HCT116 (cell line): ENCODE measurements around the gene DLEC1.

Experiments
- CEBPB ChIP-seq: IDR thresholded peaks from 2 replicates; pipeline ENCODE4 v1.6.1; 2012; ENCODE audit warnings: low read depth
- EGR1 ChIP-seq: IDR thresholded peaks from 2 replicates; pipeline ENCODE4 v1.6.1; 2012; ENCODE audit warnings: low read depth
- ELF1 ChIP-seq: IDR thresholded peaks from 2 replicates; pipeline ENCODE4 v1.6.1; 2012; ENCODE audit warnings: low read depth, borderline replicate concordance
- EZH2 ChIP-seq: fragments of 200-600 bp; sonication (generic); IDR thresholded peaks from 2 replicates; pipeline ENCODE4 v1.6.1; 2017; ENCODE audit warnings: antibody characterized with exemption, mixed run types
- EZH2phosphoT487 ChIP-seq: fragments of 200-600 bp; IDR thresholded peaks from 2 replicates; pipeline ENCODE4 v1.6.1; 2018; ENCODE audit warnings: antibody characterized with exemption, borderline replicate concordance
- FOSL1 ChIP-seq: IDR thresholded peaks from 2 replicates; pipeline ENCODE4 v1.6.1; 2012; ENCODE audit warnings: low read depth
- POLR2A ChIP-seq: IDR thresholded peaks from 2 replicates; pipeline ENCODE4 v1.7.0; 2011; ENCODE audit warnings: borderline replicate concordance; ENCODE audit not compliant: insufficient read depth, insufficient read length; ENCODE audit errors: extremely low read depth
- POLR2AphosphoS5 ChIP-seq: IDR thresholded peaks from 2 replicates; pipeline ENCODE4 v1.6.1; 2011; ENCODE audit warnings: mild to moderate bottlenecking, low read depth, low read length, moderate library complexity
- SP1 ChIP-seq: IDR thresholded peaks from 2 replicates; pipeline ENCODE4 v1.6.1; 2012; ENCODE audit warnings: low read depth
- TCF7L2 ChIP-seq: IDR thresholded peaks from 2 replicates; pipeline ENCODE4 v1.7.0; 2011; ENCODE audit warnings: borderline replicate concordance, inconsistent platforms; ENCODE audit not compliant: insufficient read depth, insufficient read length; ENCODE audit errors: extremely low read depth
- ZFX ChIP-seq: fragments of 450-650 bp; IDR thresholded peaks from 2 replicates; pipeline ENCODE4 v1.6.1; 2017
- TF ChIP-seq, protein P1 (sequence below), 3 experiments: fragments of 200-600 bp in 1 of 3; sonication (generic) in 1 of 3; IDR thresholded peaks in 2 of 3; conservative IDR thresholded peaks in 1 of 3; 2 replicates each; pipeline ENCODE4 v1.5.1; 2012 to 2017; ENCODE audit warnings: low read depth in 2 of 3, low read length in 2 of 3, antibody characterized with exemption in 1 of 3, borderline replicate concordance in 1 of 3, control low read depth in 1 of 3, mild to moderate bottlenecking in 1 of 3, mixed read lengths in 1 of 3, mixed run types in 1 of 3, moderate library complexity in 1 of 3; ENCODE audit not compliant: insufficient read depth in 1 of 3
- TF ChIP-seq, protein P2 (sequence below): IDR thresholded peaks from 2 replicates; pipeline ENCODE4 v1.6.1; 2012; ENCODE audit warnings: low read depth
- TF ChIP-seq, protein P3 (sequence below): IDR thresholded peaks from 2 replicates; pipeline ENCODE4 v1.6.1; 2012

DNA sequence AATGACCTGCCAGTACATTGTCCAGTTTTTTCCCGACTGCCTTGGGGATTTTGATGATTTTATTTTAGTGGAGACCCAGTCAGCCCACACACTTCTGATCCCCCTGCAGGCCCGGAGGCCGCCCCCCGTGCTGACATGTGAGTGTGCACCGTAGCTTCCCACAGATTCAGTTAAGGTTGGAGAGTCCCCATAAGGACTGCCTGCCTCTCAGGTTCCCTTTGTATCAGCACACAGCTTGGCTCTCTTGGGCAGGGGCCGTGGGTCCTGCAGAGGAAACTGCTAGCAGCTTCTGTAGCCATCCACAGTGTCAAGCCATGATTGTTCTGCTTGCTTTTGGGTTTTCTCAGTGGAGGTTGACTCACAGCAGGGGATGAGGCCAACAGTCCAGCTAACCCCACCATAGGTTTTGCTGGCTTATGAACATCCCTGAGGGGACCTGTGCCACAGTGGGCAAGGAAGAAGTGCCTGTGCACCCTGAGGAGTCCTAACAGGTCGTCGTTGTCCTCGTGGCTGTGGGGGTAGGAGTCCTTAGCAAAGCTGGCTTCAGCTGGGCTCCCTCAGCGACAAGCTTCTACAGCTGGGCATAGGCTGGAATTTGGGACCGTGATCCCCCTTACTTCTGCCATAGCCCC lies 46.4 kb downstream of the DLEC1 start:
- TF ChIP-seq EZH2, result no peak
- TF ChIP-seq POLR2A, result no peak
- TF ChIP-seq, protein P1, sequence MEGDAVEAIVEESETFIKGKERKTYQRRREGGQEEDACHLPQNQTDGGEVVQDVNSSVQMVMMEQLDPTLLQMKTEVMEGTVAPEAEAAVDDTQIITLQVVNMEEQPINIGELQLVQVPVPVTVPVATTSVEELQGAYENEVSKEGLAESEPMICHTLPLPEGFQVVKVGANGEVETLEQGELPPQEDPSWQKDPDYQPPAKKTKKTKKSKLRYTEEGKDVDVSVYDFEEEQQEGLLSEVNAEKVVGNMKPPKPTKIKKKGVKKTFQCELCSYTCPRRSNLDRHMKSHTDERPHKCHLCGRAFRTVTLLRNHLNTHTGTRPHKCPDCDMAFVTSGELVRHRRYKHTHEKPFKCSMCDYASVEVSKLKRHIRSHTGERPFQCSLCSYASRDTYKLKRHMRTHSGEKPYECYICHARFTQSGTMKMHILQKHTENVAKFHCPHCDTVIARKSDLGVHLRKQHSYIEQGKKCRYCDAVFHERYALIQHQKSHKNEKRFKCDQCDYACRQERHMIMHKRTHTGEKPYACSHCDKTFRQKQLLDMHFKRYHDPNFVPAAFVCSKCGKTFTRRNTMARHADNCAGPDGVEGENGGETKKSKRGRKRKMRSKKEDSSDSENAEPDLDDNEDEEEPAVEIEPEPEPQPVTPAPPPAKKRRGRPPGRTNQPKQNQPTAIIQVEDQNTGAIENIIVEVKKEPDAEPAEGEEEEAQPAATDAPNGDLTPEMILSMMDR (IDR thresholded peaks at IDR 0.05 in 2 of 3, conservative IDR thresholded peaks at IDR 0.05 in 1 of 3; ENCODE audit: borderline replicate concordance in 1 of 3, insufficient read depth in 1 of 3, low read depth in 2 of 3, low read length in 2 of 3), result no peak
- TF ChIP-seq TCF7L2, result no peak
- TF ChIP-seq, protein P2, sequence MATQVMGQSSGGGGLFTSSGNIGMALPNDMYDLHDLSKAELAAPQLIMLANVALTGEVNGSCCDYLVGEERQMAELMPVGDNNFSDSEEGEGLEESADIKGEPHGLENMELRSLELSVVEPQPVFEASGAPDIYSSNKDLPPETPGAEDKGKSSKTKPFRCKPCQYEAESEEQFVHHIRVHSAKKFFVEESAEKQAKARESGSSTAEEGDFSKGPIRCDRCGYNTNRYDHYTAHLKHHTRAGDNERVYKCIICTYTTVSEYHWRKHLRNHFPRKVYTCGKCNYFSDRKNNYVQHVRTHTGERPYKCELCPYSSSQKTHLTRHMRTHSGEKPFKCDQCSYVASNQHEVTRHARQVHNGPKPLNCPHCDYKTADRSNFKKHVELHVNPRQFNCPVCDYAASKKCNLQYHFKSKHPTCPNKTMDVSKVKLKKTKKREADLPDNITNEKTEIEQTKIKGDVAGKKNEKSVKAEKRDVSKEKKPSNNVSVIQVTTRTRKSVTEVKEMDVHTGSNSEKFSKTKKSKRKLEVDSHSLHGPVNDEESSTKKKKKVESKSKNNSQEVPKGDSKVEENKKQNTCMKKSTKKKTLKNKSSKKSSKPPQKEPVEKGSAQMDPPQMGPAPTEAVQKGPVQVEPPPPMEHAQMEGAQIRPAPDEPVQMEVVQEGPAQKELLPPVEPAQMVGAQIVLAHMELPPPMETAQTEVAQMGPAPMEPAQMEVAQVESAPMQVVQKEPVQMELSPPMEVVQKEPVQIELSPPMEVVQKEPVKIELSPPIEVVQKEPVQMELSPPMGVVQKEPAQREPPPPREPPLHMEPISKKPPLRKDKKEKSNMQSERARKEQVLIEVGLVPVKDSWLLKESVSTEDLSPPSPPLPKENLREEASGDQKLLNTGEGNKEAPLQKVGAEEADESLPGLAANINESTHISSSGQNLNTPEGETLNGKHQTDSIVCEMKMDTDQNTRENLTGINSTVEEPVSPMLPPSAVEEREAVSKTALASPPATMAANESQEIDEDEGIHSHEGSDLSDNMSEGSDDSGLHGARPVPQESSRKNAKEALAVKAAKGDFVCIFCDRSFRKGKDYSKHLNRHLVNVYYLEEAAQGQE, result no peak
- no peak for TF ChIP-seq CEBPB
- TF ChIP-seq ZFX, result no peak
- no peak for TF ChIP-seq POLR2AphosphoS5
- TF ChIP-seq SP1, result no peak
- TF ChIP-seq, protein P3, sequence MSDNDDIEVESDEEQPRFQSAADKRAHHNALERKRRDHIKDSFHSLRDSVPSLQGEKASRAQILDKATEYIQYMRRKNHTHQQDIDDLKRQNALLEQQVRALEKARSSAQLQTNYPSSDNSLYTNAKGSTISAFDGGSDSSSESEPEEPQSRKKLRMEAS, result no peak
- TF ChIP-seq FOSL1, result no peak
- no peak for TF ChIP-seq EZH2phosphoT487
- TF ChIP-seq ELF1, result no peak
- TF ChIP-seq EGR1, result no peak
